Neural progenitor cell (in vitro differentiated cells): Measurements from ENCODE around the gene PPP1CA. TPM values are rescaled to one million over a fixed set of nuclear protein-coding genes. Genes with fewer than 3 reads are reported as not detected.
A peak's percentile ranks its signal among the peaks of the same experiment; 100 is the strongest.

Experiments used
- DNase-seq: peaks from one replicate; pipeline ENCODE4 v3.0.0-alpha.2; 2016; ENCODE audit warnings: low spot score
- H2AFZ ChIP-seq: fragments of 200-600 bp; sonication (generic); replicated peaks from 2 replicates; pipeline ENCODE4 v1.6.1; 2016; ENCODE audit warnings: antibody characterized with exemption
- H3F3A ChIP-seq: fragments of 200-600 bp; sonication (generic); 2 replicates; pipeline ENCODE4 v1.6.1; 2016; ENCODE audit warnings: antibody characterized with exemption, low read depth
- H3K27ac ChIP-seq: fragments of 200-600 bp; sonication (generic); 2 replicates; pipeline ENCODE4 v1.5.1; 2016; ENCODE audit warnings: mild to moderate bottlenecking
- H3K27me3 ChIP-seq: fragments of 200-600 bp; sonication (generic); 2 replicates; pipeline ENCODE4 v1.6.1; 2016; ENCODE audit warnings: mild to moderate bottlenecking, moderate library complexity
- H3K36me3 ChIP-seq: fragments of 200-600 bp; sonication (generic); 2 replicates; pipeline ENCODE4 v1.5.1; 2016
- H3K4me1 ChIP-seq: fragments of 200-600 bp; sonication (generic); 2 replicates; pipeline ENCODE4 v1.6.1; 2016; ENCODE audit warnings: mixed run types
- H3K4me2 ChIP-seq: fragments of 200-600 bp; sonication (generic); 2 replicates; pipeline ENCODE4 v1.6.1; 2016
- H3K4me3 ChIP-seq: fragments of 200-600 bp; sonication (generic); 2 replicates; pipeline ENCODE4 v1.5.1; 2016
- H3K79me2 ChIP-seq: fragments of 200-600 bp; sonication (generic); 2 replicates; pipeline ENCODE4 v1.6.1; 2016; ENCODE audit warnings: low read depth
- H3K9ac ChIP-seq: fragments of 200-600 bp; sonication (generic); 2 replicates; pipeline ENCODE4 v1.6.1; 2016
- H3K9me3 ChIP-seq: fragments of 200-600 bp; sonication (generic); 2 replicates; pipeline ENCODE4 v1.5.1; 2016; ENCODE audit warnings: low read depth
- H4K20me1 ChIP-seq: fragments of 200-600 bp; sonication (generic); 2 replicates; pipeline ENCODE4 v1.6.1; 2016; ENCODE audit warnings: low read depth
- H3K27ac Mint-ChIP-seq: 3 replicates; pipeline ENCODE4 v1.8.0; 2021; ENCODE audit warnings: mixed read lengths
- H3K27me3 Mint-ChIP-seq: 2 replicates; pipeline ENCODE4 v1.8.0; 2022; ENCODE audit warnings: low read depth, mild to moderate bottlenecking, inconsistent platforms, moderate library complexity, mixed read lengths; ENCODE audit not compliant: insufficient read depth
- H3K36me3 Mint-ChIP-seq: 3 replicates; pipeline ENCODE4 v1.8.0; 2021; ENCODE audit warnings: mixed read lengths
- H3K4me1 Mint-ChIP-seq: 3 replicates; pipeline ENCODE4 v1.8.0; 2021; ENCODE audit warnings: mixed read lengths
- H3K4me3 Mint-ChIP-seq: 3 replicates; pipeline ENCODE4 v1.8.0; 2021; ENCODE audit warnings: mild to moderate bottlenecking, moderate library complexity, mixed read lengths
- H3K9me3 Mint-ChIP-seq: 3 replicates; pipeline ENCODE4 v1.8.0; 2020; ENCODE audit warnings: mixed read lengths
- EZH2 ChIP-seq: fragments of 200-600 bp; sonication (generic); IDR thresholded peaks from 2 replicates; pipeline ENCODE4 v1.6.1; 2017; ENCODE audit warnings: antibody characterized with exemption, mild to moderate bottlenecking, moderate library complexity
- EZH2phosphoT487 ChIP-seq: fragments of 200-600 bp; sonication (generic); IDR thresholded peaks from 2 replicates; pipeline ENCODE4 v1.6.1; 2017; ENCODE audit warnings: antibody characterized with exemption
- total RNA-seq: library from RNA; depleted of rRNA; stranded (reverse); fragments of >200 nt; gene quantifications from 2 replicates; pipeline ENCODE4 v1.2.3, GENCODE V29; 2015; ENCODE audit warnings: low replicate concordance
- TF ChIP-seq, protein P1 (sequence below): fragments of 200-600 bp; sonication (generic); IDR thresholded peaks from 2 replicates; pipeline ENCODE4 v1.5.1; 2017; ENCODE audit warnings: antibody characterized with exemption, mild to moderate bottlenecking

Gene PPP1CA
- total RNA-seq, 1 donor from 2014 or later: 102 TPM

GRCh38 chr11:67432655-67433349 is 31.1 kb upstream of the PPP1CA start:
- Mint-ChIP-seq H3K27ac (no peak overlapping the region), H3K4me3 (no peak overlapping the region), H3K9me3 (no peaks in the 10 kb centered on the region), H3K27me3 (peaks cover 2% of the 10 kb centered on the region), H3K36me3 (peaks cover 12% of the 10 kb centered on the region), H3K4me1 (peaks cover 11% of the 10 kb centered on the region)
- no peak overlapping the region for H3K4me3 ChIP-seq
- H3K79me2 ChIP-seq: peaks cover 12% of the 10 kb centered on the region
- H3K4me2 ChIP-seq: no peak overlapping the region
- H3K9me3 ChIP-seq: no peaks in the 10 kb centered on the region
- H4K20me1 ChIP-seq: no peaks in the 10 kb centered on the region
- no peaks in the 10 kb centered on the region for H3K36me3 ChIP-seq
- no peak for DNase-seq
- H3K9ac ChIP-seq: no peak overlapping the region
- H3K27me3 ChIP-seq: no peaks in the 10 kb centered on the region
- peaks cover 3% of the 10 kb centered on the region for H3F3A ChIP-seq
- H3K4me1 ChIP-seq: peaks cover 5% of the 10 kb centered on the region
- H2AFZ ChIP-seq: no peak overlapping the region
- no peak overlapping the region for H3K27ac ChIP-seq
- TF ChIP-seq EZH2 (no peak), EZH2phosphoT487 (no peak)
- TF ChIP-seq, protein P1, sequence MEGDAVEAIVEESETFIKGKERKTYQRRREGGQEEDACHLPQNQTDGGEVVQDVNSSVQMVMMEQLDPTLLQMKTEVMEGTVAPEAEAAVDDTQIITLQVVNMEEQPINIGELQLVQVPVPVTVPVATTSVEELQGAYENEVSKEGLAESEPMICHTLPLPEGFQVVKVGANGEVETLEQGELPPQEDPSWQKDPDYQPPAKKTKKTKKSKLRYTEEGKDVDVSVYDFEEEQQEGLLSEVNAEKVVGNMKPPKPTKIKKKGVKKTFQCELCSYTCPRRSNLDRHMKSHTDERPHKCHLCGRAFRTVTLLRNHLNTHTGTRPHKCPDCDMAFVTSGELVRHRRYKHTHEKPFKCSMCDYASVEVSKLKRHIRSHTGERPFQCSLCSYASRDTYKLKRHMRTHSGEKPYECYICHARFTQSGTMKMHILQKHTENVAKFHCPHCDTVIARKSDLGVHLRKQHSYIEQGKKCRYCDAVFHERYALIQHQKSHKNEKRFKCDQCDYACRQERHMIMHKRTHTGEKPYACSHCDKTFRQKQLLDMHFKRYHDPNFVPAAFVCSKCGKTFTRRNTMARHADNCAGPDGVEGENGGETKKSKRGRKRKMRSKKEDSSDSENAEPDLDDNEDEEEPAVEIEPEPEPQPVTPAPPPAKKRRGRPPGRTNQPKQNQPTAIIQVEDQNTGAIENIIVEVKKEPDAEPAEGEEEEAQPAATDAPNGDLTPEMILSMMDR: no peak

- peaks cover 7% of the 10 kb centered on the region for H3F3A ChIP-seq
- H3K4me1 ChIP-seq: peaks cover 9% of the 10 kb centered on the region
- H3K27me3 ChIP-seq: no peaks in the 10 kb centered on the region
- no peaks in the 10 kb centered on the region for H4K20me1 ChIP-seq
- TF ChIP-seq EZH2: no peak
- TF ChIP-seq, protein P1: no peak
- no peak for TF ChIP-seq EZH2phosphoT487
- no peaks in the 10 kb centered on the region for H3K36me3 ChIP-seq
- H3K9me3 ChIP-seq: no peaks in the 10 kb centered on the region
- H3K27me3 Mint-ChIP-seq: peaks cover 4% of the 10 kb centered on the region
- H2AFZ ChIP-seq: no peak overlapping the region
- H3K27ac Mint-ChIP-seq: peak overlapping the region; percentile 2
- H3K4me3 Mint-ChIP-seq: peak overlapping the region; percentile 41
- peaks cover 12% of the 10 kb centered on the region for H3K4me1 Mint-ChIP-seq
- H3K79me2 ChIP-seq: peaks cover 12% of the 10 kb centered on the region
- H3K4me2 ChIP-seq: no peak overlapping the region
- no peak for DNase-seq
- H3K4me3 ChIP-seq: no peak overlapping the region
- H3K36me3 Mint-ChIP-seq: peaks cover 11% of the 10 kb centered on the region
- H3K9me3 Mint-ChIP-seq: no peaks in the 10 kb centered on the region
- no peak overlapping the region for H3K27ac ChIP-seq
- H3K9ac ChIP-seq: no peak overlapping the region
Measured at GRCh38 chr11:67431346-67432249, 29.9 kb upstream of the PPP1CA start.

DNA sequence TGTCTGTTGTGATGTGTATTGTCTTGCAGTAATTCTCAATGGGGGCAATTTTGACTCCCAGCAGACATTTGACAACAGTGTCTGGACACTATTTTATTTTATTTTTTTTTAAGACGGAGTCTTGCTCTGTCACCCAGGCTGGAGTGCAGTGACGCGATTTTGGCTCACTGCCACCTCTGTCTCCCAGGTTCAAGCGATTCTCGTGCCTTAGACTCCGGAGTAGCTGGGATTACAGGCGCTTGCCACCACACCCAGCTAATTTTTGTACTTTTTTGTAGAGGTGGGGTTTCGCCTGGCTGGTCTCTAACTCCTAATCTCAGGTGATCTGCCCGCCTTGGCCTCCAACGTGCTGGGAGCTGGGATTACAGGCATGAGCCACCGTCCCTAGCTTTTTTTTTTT is 28.1 kb upstream of the PPP1CA start:
- Histone ChIP-seq H3F3A (peaks cover 7% of the 10 kb centered on the region), H3K36me3 (no peaks in the 10 kb centered on the region), H4K20me1 (no peaks in the 10 kb centered on the region), H3K9ac (no peak overlapping the region), H3K79me2 (peaks cover 12% of the 10 kb centered on the region), H3K4me1 (peaks cover 9% of the 10 kb centered on the region), H3K27me3 (no peaks in the 10 kb centered on the region), H3K27ac (no peak overlapping the region), H3K4me3 (no peak overlapping the region), H3K4me2 (no peak overlapping the region), H2AFZ (no peak overlapping the region), H3K9me3 (no peaks in the 10 kb centered on the region)
- Mint-ChIP-seq H3K4me1 (peaks cover 14% of the 10 kb centered on the region), H3K27me3 (peaks cover 9% of the 10 kb centered on the region), H3K4me3 (peak overlapping the region; percentile 93), H3K9me3 (no peaks in the 10 kb centered on the region), H3K36me3 (peaks cover 9% of the 10 kb centered on the region), H3K27ac (no peak overlapping the region)
- DNase-seq: no peak
- TF ChIP-seq EZH2: no peak
- TF ChIP-seq EZH2phosphoT487: no peak
- TF ChIP-seq, protein P1: no peak
